T-helper 1 cell treated with Interleukin-12 subunit alpha and Interleukin-12 subunit beta and Interleukin-4 antibody, amounts not matched to agents 30 ng/mL and 1 ng/mL, for 36 hours (primary cell): ENCODE measurements around the gene DNAJC25. TPM values are rescaled to one million over a fixed set of nuclear protein-coding genes. Genes with fewer than 3 reads are reported as not detected.
"Not testable (repeated sequence)": the region's sequence is repeated elsewhere in the genome, so short reads cannot be mapped to it uniquely, and the experiment has no call there.

Experiments used
- intact Hi-C: fragments of 100-400 bp; cut with micrococcal nuclease; formaldehyde crosslinking; loops from one replicate; pipeline ENCODE4 v1.15.1; 2024
- total RNA-seq: library from RNA; stranded (reverse); gene quantifications from 2 replicates; pipeline ENCODE4 v1.2.3, GENCODE V29; 2022

The DNAJC25 gene
- total RNA-seq = 5.3 and 5.8 TPM in 2 replicates

DNA sequence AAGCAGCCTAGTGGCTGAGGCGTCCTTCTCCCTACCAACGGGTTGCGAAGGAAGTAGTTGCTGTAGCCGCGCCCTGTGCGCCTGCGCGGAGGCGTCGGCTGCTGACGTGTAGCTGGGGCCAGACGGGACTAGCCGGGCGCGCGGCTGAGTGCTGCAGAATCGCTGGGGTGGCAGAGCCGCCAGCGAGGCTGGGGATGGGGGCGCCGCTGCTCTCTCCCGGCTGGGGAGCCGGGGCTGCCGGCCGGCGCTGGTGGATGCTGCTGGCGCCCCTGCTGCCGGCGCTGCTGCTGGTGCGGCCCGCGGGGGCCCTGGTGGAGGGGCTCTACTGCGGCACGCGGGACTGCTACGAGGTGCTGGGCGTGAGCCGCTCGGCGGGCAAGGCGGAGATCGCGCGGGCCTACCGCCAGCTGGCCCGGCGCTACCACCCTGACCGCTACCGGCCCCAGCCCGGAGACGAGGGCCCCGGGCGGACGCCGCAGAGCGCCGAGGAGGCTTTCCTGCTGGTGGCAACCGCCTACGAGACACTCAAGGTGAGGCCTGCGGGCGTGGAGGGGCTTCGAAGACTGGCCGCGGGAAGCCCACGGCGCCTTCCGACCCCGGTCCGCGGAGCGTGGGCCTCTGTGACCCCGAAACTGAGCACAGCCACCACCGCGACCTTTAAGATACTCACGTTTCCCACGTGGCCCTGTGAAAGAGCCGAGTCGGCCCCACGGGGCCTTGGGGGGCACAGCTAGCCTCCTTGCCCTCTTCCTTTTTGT, at the start of gene DNAJC25:
TSS of gene DNAJC25 (plus strand) at position 121 of the 758 bp plus-strand sequence. CDS start at position 195, 74 bp downstream.
- intact Hi-C loops = loop anchor here (1.0 to 10.0 kb wide), 15 partner anchors 31 to 1644 kb away; partner anchors contain the start of genes CDC26, ECPAS, FKBP15 and PRPF4

DNA sequence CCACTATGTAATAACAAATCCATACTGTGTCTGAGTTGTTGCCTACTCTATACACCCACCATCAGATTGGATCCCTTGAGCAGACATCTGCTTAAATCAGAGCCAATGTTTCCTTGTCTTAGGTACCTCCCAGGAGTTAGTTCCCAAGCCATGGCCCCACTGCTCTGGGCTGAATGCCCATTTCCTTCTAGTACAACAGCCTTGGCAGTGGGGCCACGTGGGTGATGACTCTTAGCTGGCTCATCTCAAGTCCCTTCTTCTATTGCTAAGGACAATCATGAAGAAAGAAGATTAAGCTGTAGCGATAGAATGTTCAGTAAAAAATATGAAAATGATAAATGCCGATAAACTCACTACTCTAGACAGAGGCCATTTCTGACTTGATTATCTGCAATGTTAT, 48.2 kb upstream of the DNAJC25 start:
- intact Hi-C loops = no loop called here

DNA sequence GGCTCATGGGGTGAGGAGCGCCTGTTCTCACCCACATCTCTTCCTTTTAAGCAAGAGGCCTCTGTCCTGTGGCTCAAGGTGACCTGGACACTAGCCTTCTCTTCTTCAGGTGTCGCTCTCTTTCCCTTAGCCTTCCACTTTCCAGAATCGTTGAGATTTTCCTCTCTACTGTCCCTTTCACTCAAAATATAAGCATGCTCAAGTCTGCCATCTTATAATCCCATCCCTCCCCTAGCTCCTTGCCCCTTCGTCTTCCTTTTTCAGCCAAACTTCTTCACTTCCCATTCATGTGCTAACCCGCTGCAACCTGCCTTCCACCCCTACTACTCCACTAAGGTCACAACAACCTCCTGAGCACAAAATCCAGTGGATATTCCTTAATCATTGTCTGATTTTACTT, 44.8 kb upstream of the DNAJC25 start:
- intact Hi-C loops = no loop called here

DNA sequence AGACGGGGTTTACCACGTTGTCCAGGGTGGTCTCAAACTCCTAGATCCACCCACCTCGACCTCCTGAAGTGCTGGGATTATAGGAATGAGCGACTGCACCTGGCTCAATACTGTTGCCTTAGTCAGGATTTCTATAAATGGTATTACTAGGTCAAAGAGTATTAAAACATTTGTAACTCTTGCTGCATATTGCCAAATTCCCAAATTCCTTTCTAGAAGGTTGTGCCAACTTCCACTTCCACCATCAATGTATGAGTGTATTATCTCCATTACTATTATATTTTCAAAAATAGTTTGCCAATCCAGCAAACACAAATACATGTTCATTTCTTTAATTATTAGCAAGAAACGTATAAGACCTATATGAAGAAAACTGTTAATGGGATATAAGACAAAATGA, 42.3 kb upstream of the DNAJC25 start:
- intact Hi-C loops = no loop called here

DNA sequence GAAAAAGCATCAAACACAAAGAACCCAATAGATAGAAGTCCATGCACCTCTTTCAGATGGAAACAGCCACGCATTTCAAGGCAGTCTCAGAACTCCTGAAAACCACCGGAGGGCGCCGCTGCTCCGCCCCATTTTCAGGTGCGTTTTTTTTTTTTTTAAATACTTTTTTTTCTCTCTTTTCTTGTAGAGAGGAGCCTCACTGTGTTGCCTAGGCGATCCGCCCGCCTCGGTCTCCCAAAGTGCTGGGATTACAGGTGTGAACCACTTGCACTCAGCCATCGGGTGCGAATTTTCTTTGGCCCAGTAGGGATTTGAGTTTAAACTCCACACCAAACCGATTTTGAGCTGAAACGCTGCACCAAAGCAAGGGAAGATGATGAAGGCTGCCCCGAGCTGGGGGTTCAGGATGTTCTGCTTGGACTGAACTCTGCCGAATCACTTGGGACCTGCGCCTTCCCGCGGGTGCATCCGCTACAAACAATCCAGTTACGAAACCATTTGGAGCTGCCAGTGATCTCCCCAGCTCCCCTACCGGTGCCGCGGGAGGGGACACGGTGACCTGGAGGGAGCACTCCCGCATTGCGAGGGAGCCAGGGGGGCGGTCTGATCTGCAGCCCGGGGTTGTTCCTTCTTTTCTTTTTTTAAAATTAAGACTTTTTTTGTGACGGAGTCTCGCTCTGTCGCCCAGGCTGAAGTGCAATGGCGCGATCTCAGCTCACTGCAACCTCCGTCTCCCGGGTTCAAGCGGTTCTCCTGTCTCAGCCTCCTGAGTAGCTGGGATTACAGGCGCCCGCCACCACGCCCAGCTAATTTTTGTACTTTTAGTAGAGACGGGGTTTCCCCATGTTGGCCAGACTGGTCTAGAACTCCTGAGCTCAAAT, 33.0 kb upstream of the DNAJC25 start:
- intact Hi-C loops = loop anchor here (1.0 to 2.0 kb wide), 5 partner anchors 24 to 476 kb away; partner anchors contain the start of gene DNAJC25

DNA sequence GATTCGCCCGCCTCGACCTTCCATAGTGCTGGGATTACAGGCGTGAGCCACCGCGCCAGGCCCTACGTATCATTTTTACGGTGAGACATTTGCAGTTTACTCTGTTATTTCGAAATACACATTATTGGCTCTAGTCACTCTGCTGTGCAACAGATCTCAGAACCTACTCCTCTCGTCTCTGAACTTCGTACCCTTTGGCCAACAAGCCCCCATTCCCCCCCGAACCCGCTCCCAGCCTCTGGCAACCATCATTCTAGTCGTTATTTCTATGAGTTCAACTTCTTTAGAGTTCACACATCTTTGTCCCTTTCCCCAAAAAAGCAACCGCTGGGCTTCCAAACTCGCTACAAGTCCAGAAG, 32.4 kb upstream of the DNAJC25 start:
- intact Hi-C loops = loop anchor here (1.0 to 2.0 kb wide), 5 partner anchors 24 to 476 kb away; partner anchors contain the start of gene DNAJC25

DNA sequence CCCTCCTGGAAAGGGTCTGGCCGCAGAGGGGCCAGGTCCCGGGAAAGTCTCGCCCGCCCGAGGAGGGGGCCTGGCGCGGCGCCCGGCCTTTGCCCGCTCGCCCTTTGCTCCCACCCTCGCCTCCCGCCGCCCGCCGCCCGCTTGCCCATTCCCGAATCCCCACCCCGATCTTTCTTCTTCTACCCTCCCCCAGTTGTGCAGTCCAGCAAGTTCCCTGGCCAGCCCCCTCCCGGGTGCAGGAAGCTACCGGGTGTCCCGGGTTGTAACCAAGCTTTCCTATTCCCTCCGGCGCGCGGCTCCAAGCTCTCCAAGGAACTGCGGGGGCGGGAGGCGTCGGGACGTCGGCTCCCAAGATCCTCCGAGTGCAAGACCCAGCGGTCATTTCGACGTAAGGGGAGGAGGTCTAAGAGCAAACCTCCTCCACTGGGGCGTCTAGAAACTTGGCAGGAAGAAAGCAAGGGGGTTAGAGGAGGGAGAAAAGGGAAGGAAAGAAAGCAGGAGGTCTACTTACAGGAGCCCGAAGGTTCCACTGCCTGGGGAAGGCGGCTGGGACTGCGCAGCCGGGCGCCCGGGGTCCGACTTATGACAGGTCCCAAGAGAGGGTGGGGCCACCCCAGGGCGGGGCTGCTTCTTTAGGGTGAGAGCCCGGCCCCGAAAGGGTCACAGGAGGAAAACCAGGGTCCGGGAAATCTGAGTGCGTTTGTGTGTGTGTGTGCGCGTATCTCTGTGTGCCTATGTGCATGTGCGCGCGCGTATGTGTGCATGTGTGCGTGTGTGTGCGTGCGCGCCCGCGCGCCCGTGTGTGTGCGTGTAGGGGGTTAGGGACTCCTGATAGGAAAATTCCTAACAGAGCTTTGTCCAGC, 31.8 kb upstream of the DNAJC25 start, which contains the start of gene PTGR1:
TSS of gene PTGR1 (minus strand) at position 556 of the 863 bp plus-strand sequence. CDS start 2,225 bp downstream, outside the sequence.
- intact Hi-C loops = loop anchor here (2.0 kb wide), 1 partner anchor 161 kb away; no protein-coding TSS in a partner anchor

DNA sequence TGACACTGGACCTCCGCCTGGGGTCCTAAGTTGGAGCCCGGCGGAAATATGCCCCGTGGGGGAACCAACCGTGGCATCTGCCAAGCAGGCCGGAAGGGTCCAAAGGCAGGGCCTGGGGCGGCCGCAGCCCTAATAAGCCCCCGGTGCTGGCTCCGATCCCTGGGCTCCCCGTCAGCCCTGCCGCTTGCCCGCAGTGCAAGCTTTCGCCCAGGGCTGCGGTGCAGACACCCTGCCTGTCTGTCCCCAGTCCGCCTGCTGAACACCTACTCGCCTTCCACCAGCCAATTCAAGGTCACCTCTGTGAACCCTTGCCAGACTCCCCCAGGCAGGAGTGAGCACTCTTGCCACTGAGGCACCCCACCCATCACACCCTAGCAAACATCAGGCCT, 31.2 kb upstream of the DNAJC25 start:
- intact Hi-C loops = loop anchor here (2.0 kb wide), 1 partner anchor 161 kb away; no protein-coding TSS in a partner anchor

DNA sequence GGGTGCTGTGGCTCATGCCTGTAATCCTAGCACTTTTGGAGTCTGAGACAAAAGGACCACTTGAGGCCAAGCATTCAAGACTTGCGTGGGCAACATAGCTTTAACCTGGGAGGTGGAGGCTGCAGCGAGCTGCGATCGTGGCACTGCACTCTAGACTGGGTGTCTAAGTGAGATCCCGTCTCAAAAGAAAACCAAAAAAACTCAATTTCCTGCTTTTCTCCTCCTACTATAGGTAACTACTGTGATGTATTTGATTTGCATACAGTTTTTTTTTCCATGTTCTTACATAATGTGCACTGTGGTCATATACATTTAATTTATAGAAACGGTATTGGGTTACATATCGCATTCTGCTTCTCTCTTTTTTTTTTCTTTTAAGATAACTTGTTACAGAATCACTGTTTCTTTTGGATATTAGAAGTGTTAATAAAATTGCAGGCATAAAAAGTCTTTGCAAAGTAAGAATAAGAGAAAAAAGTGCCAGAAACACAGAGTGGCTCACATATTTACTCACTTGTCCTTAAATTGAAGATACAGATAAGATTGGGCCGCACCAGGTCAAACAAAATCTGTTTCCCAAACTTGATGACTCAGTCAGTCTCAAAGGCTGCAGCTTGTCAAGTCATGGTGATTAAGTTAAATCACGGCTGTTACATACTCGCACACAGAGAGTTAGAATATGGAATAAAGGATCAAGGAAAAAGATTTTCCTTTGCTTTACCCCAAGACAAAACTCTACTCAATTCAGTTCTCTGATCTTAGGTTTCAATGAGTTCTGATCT, 29.7 kb upstream of the DNAJC25 start:
- intact Hi-C loops = no loop called here

DNA sequence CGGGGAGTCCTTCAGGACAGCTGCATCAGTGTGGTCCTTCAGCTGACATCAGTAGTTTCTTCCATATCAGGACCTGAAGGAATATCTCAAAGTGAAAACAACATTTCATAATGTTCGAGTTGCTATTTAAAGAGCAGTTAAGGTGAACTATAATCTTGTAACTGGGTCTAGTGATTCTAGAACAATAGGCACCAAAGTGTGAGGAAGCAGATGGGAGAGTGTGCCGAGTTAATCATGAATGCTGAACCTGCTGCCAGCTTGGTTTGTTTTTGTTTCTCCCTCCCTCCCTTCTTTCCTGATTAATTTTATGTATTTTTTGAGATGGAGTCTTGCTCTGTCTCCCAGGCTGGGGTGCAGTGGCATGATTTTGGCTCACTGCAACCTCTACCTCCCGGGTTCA, 28.1 kb upstream of the DNAJC25 start:
- intact Hi-C loops = no loop called here

DNA sequence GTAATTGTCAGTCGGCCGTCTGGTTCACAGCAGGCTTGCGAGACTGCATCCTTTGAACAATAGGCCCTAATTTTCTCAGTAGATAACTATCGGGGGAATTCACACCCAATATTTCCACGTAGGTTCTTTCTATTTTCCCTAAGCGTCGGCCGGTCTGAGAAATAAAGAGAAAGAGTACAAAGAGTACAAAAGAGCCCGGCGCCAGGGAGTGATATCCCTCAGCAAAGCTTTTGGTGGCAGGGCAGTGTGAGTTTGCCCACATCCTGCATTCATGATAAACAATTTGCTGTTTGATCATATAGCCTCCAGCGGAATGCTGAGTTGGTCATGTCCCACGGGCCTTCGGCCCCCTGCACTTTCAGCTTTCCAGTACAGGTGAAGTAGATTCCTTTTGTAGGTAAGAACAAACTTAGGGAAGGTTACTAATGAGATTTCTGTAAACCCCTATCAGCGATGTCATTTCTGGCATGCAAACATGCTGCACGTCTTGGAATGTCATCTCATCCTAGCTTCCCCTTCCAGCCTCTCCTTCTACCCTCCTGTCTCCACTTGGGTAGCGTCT, 27.0 kb upstream of the DNAJC25 start:
- intact Hi-C loops = no loop called here

DNA sequence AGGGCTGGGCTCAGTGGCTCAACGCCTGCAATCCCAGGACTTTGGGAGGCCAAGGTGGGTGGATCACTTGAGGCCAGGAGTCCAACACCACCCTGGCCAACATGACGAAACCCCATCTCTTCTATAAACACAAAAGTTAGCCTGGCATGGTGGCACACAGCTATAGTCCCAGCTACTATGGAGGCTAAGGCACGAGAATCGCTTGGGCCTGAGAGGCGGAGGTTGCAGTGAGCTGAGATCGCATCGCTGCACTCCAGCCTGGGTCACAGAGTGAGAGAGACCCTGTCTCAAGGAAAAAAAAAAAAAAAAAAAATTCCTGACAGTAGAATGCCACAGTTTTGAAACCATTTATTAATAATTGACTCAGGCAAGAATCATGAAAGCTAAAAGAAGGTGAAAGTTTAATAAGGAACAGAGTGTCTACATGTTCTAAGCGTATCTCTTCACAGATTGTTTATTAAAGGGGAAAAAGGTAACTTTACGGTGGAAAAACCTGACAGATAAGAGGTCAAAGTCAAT, 26.0 kb upstream of the DNAJC25 start:
- intact Hi-C loops = no loop called here

DNA sequence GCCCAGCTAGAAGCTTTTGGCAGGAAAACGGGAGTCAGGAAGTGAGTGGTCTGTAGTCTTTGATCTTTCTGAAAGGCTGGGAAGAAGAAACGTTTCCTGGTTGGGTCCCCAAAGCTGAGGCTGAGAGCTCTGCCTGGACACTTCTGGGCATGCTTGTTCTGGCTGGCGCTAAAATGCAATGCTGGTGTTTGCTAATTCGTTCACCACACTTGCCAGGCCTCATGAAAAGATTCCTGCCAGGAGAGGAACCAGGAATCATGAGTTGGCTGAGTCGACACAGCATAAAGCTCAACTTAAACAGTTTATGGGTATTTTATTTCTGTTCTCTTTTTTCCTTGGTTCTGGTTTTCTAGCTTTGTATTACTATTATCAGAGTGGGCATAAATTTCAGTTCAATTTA, 21.0 kb upstream of the DNAJC25 start:
- intact Hi-C loops = no loop called here

DNA sequence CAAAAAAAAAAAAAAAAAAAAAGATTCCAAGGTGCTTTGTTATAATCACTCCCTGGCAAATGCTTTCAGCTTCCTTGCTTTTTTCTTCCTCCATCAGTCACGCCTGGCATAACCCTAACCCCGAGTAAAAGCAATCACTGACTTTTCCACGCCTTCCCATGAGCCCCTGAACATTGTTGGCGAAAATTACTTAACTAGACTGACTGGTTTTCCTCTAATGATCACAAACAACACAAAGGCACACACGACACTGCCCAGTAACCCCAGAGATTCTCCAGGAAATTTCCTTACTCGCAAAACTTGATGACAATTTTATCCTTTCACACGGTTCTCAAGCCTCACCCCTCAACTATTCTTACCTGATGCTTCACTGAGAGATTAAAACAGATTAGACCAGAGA, 20.3 kb upstream of the DNAJC25 start:
- intact Hi-C loops = no loop called here

DNA sequence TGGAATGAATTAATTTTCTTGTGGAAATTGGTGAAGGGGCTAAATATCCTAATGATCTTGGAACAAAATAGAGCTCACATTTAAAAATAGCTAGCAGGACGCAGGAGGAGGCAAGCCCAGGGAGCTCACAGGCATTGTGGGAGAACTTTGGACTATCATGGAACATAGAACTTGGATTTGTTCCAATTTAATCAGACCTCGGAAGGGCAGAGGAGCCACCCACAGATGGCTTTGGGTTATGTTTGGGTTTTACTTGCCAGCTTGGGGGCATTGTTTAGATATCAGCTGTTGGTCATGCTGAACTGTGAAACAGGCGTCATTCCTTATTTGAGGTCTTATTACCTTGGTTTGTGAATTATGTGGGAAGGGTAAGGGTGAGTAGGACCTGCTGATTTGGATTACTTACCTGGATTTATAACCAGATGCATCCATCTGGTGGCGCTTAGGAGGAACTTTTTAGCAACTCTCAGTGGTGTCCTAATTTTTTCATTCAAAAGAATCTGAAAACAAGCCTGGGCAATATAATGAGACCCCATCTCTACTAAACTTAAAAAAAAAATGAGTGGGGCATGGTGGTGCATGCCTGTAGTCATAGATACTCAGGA, 17.6 kb upstream of the DNAJC25 start:
- intact Hi-C loops = no loop called here

DNA sequence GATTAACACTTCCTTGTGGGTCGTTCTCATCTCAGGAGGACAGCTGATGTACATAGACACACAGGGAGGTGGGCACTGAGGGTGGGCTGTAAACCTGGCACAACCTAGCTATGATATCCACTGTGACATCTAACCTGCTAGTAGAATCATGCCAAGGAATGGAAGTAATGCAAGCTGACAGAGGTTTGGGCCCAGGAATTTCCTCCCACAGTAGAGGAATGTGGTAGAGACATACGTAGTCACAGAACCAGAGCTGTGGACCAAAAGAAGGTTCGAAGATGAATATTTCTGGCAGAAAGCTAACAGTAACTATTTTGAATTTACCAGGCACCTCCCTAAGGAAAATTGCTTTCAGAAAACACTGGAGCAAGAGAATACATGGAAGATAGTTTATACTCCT, 15.2 kb upstream of the DNAJC25 start:
- intact Hi-C loops = no loop called here

DNA sequence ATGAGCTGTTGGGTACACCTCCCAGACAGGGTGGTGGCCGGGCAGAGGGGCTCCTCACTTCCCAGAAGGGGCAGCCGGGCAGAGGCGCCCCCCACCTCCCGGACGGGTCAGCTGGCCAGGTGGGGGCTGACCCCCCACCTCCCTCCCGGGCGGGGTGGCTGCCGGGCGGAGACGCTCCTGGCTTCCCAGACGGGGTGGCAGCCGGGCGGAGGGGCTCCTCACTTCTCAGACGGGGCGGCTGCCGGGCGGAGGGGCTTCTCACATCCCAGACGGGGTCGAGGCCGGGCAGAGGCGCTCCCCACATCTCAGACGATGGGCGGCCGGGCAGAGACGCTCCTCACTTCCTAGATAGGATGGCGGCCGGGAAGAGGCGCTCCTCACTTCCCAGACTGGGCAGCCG, 13.8 kb upstream of the DNAJC25 start:
- intact Hi-C loops = not testable (repeated sequence)

DNA sequence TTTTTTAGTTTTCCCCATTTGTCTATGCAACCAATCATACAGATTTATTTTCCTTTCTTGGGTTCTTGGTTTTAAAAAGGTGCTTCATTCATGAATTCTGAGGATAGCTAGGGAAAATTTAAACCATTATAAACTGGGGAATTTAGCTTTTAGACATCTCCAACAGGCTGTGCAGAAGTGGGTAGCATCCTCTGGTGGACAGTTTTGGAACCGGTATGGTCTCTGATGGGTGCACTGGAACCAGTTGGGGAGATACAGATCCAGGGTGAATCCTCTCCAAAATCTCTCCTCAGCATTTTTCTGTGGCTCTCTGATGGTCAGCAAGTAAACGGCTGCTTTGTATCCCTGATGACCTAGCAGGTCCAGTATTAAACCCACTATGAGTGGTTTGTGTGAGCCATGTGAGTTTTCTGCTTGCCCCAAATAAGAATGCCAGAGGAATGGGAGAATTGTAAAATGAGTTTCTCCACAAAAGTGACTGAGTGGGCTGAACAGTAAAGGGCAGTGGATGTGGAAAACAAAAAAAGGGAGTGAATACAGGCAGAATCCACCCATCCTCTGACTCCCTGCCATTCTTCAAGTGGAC, 9.1 kb upstream of the DNAJC25 start:
- intact Hi-C loops = loop anchor here (1.0 kb wide), 1 partner anchor 24 kb away; no protein-coding TSS in a partner anchor

DNA sequence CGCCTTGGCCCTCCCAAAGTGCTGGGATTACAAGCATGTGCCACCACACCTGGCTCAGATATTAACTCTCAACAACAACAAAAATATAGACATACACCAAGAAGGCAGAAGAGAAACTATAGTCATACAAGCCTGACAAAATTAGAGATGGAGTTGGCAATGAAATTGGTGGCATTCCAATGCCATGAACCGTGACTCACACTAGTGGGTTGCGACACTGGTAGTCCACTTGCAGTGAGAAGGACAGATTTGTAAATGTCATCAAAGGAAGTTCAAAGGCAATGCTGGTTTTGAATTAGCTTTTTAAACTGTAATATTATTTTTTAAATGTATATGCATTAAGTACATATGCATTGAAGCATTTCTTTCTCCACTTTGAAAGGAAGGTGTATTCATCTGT, 8.5 kb upstream of the DNAJC25 start:
- intact Hi-C loops = loop anchor here (1.0 kb wide), 1 partner anchor 24 kb away; no protein-coding TSS in a partner anchor
